GM18505 (cell line): ENCODE measurements around the gene CBL.
"Not testable (repeated sequence)": the region's sequence is repeated elsewhere in the genome, so short reads cannot be mapped to it uniquely, and the experiment has no call there.

Source experiments
- ATAC-seq: cut with Tn5 transposase; IDR thresholded peaks from one replicate; pipeline ENCODE4 v1.9.1; 2021; ENCODE audit not compliant: unreplicated experiment
- POLR2A ChIP-seq: IDR thresholded peaks from 4 replicates; pipeline ENCODE4 v1.6.1; 2011; ENCODE audit warnings: borderline replicate concordance; ENCODE audit not compliant: insufficient read depth, insufficient read length; ENCODE audit errors: extremely low read depth

Gene CBL

GRCh38 chr11:119205574-119206510, at the start of gene CBL:
Gene CBL (plus strand): TSS chr11:119206339. CDS start chr11:119206418, 79 bp downstream.
- TF ChIP-seq POLR2A = peak; percentile 61
- ATAC-seq = peak; percentile 78

DNA sequence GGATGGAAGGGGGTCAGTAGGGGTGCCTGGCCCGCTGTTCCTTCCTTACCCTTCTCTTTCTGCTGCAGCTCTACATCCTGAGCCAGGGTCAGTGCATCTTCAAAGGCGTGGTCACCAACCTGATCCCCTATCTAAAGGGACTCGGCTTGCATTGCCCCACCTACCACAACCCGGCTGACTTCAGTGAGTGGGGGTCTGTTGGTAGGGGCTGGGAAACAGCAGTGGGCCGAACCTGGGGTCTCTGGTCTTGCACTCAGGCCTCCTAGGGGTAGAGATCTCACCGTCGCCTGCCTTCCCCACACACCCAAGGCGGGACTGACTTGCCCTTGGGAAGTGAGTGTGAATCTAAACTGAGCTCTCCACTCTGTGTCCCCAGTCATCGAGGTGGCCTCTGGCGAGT, 49.6 kb upstream of the CBL start:
- ATAC-seq = no peak
- TF ChIP-seq POLR2A = no peak

GRCh38 chr11:119157063-119157462, 49.1 kb upstream of the CBL start:
- TF ChIP-seq POLR2A = no peak
- no peak for ATAC-seq

GRCh38 chr11:119158467-119158866, 47.7 kb upstream of the CBL start:
- ATAC-seq = no peak
- no peak for TF ChIP-seq POLR2A

- no peak for ATAC-seq
Measured at GRCh38 chr11:119160151-119160550, 46.0 kb upstream of the CBL start.

DNA sequence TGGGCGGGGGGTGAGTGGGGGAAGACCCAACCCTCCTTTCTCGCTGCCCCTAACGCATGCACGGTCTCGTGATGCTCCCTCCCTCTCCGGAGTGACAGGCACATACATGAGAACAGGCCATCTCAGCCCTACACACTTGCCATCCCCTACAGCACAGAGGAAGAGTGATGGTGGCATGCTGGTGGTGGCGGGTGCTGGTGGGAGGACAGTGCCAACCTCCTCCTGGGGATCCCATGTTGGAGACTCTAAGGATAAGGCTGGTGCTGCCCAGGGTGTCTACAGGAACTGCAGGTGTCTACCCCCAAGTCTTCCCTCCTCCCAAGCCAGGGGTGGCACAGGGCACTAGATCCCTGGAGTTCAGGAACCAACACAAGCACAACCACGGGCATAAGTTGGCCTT, 44.3 kb upstream of the CBL start:
- no peak for ATAC-seq
- no peak for TF ChIP-seq POLR2A

More at GRCh38 chr11:119160151-119160550, 46.0 kb upstream of the CBL start:
- TF ChIP-seq POLR2A = no peak

- TF ChIP-seq POLR2A = no peak
- no peak for ATAC-seq
Measured at GRCh38 chr11:119166368-119167076, 39.6 kb upstream of the CBL start.

DNA sequence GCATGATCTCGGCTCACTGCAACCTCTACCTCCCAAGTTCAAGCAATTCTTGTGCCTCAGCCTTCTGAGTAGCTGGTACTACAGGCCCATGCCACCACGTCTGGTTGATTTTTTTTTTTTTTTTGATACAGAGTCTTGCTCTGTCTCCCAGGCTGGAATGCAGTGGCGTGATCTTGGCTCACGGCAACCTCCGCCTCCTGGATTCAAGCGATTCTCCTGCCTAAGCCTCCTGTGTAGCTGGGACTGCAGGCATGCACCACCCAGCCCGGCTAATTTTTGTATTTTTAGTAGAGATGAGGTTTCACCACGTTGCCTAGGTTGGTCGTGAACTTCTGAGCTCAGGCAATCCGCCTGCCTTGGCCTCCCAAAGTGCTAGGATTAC, 39.1 kb upstream of the CBL start:
- ATAC-seq = not testable (repeated sequence)

GRCh38 chr11:119167933-119168332, 38.2 kb upstream of the CBL start:
- no peak for TF ChIP-seq POLR2A

GRCh38 chr11:119168471-119169281, 37.5 kb upstream of the CBL start, which contains the start of gene NLRX1:
Gene NLRX1 (plus strand): TSS chr11:119168725. CDS start chr11:119171404, 2,679 bp downstream.
- TF ChIP-seq POLR2A = peak; percentile 80
- peak; percentile 88 for ATAC-seq

More at GRCh38 chr11:119167933-119168332, 38.2 kb upstream of the CBL start:
- ATAC-seq = no peak

DNA sequence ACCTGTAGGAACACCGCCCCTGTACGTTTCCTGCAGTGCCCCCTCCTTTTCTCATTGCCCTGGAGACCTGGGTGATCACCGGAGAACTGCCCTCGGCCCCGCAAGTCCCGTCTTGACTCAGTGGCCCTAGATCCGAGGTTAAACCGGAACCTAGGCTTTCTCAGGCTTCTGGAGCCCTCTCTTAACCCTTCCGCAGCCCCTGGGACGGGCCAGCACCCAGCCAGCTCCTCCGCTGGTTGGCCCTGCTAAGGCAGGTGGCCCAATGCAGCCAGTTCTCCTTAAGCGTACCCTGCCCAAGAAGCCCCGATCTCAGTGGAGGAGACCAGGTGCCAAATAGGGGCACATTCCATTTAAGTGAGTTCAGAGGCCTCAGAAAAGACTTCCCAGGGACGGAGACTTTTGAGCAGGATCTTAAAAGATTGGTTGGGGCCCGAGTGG, 36.8 kb upstream of the CBL start:
- ATAC-seq = peak; percentile 10
- TF ChIP-seq POLR2A = no peak

DNA sequence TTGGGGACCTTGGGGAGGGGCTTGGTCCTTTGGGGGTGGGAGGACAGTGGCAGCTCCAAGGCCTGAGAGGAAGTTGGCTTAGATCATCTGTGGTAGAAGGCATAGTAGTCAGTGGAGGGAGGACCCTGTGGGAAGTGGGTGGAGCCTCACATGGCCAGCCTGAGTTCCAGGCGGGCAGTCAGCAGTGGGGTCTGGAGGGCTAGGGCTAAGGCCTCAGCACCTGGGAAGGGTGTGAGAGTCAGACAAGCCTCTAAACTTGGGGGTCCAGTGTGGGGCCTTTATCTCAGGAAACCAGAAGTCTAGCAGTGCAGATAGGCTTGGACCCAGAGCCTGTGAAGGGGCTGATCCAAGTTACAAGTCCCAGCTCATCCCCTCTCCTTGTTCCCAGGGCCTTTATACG, 33.6 kb upstream of the CBL start:
- TF ChIP-seq POLR2A = no peak
- no peak for ATAC-seq

GRCh38 chr11:119173453-119173852, 32.7 kb upstream of the CBL start:
- no peak for ATAC-seq

More at GRCh38 chr11:119173453-119173852, 32.7 kb upstream of the CBL start:
- TF ChIP-seq POLR2A = no peak
